SK-N-MC (cell line): ENCODE measurements around the gene DENND1B.

Experiments used
- DNase-seq: peaks from one replicate; pipeline ENCODE4 v3.0.0-alpha.2; 2011; ENCODE audit warnings: low read depth, low spot score
- H3K27ac ChIP-seq: fragments of 200-600 bp; sonication (generic); 2 replicates; pipeline ENCODE4 v1.5.1; 2016; ENCODE audit warnings: mixed run types
- H3K36me3 ChIP-seq: fragments of 200-600 bp; sonication (generic); 2 replicates; pipeline ENCODE4 v1.6.1; 2017; ENCODE audit warnings: antibody characterized with exemption, low read length, mixed read lengths; ENCODE audit not compliant: insufficient read depth
- H3K4me3 ChIP-seq: fragments of 200-600 bp; sonication (generic); 2 replicates; pipeline ENCODE4 v1.5.1; 2016
- H3K9ac ChIP-seq: fragments of 200-600 bp; sonication (generic); 2 replicates; pipeline ENCODE4 v1.8.0; 2017; ENCODE audit warnings: mixed run types, mixed read lengths; ENCODE audit not compliant: insufficient read length
- H3K9me3 ChIP-seq: fragments of 200-600 bp; sonication (generic); 2 replicates; pipeline ENCODE4 v1.6.1; 2017; ENCODE audit warnings: low read depth, mild to moderate bottlenecking, antibody characterized with exemption, low read length, moderate library complexity, mixed read lengths
- EZH2 ChIP-seq: fragments of 200-600 bp; sonication (generic); IDR thresholded peaks from one replicate; pipeline ENCODE4 v1.6.1; 2017; ENCODE audit warnings: antibody characterized with exemption
- FOXP2 ChIP-seq: optimal IDR thresholded peaks from 2 replicates; pipeline ENCODE3; 2011; ENCODE audit warnings: mild to moderate bottlenecking, moderate library complexity; ENCODE audit not compliant: insufficient read depth; ENCODE audit errors: extremely low read length, control extremely low read depth
- POLR2AphosphoS5 ChIP-seq: IDR thresholded peaks from 2 replicates; pipeline ENCODE4 v1.6.1; 2012; ENCODE audit warnings: mild to moderate bottlenecking, low read depth, low read length, borderline replicate concordance

The DENND1B gene

GRCh38 chr1:197787623-197788536, 12.6 kb upstream of the DENND1B start:
- Histone ChIP-seq H3K9me3 (no peaks in the 10 kb centered on the region), H3K4me3 (no peak overlapping the region), H3K9ac (no peak overlapping the region), H3K27ac (no peak overlapping the region), H3K36me3 (no peaks in the 10 kb centered on the region)
- no peak for DNase-seq
- TF ChIP-seq FOXP2: no peak
- no peak for TF ChIP-seq EZH2
- no peak for TF ChIP-seq POLR2AphosphoS5

GRCh38 chr1:197787056-197787455, 11.8 kb upstream of the DENND1B start:
- Histone ChIP-seq H3K36me3 (no peaks in the 10 kb centered on the region), H3K9me3 (no peaks in the 10 kb centered on the region), H3K9ac (no peak overlapping the region), H3K4me3 (no peak overlapping the region), H3K27ac (no peak overlapping the region)
- TF ChIP-seq POLR2AphosphoS5: no peak
- no peak for TF ChIP-seq FOXP2
- no peak for TF ChIP-seq EZH2
- no peak for DNase-seq

DNA sequence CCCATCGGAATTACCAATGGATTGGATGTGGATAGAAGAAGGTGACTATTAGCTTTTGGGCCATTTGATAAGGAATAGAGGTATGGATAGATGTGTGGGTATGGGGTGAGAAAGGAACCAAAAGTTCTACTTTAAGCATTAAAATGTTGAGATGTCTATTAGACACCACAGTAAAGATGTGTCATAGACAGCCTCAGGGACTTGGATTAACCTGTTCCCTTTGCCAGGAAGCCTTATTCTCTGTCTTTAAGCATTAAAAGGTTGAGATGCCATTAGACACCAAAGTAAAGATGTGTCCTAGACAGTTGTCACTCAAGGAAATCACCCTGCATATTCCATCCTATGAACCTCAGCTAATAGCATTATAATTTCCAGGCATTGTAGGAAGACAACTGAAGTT, 11.0 kb upstream of the DENND1B start:
- Histone ChIP-seq H3K9ac (no peak overlapping the region), H3K27ac (no peak overlapping the region)

DNA sequence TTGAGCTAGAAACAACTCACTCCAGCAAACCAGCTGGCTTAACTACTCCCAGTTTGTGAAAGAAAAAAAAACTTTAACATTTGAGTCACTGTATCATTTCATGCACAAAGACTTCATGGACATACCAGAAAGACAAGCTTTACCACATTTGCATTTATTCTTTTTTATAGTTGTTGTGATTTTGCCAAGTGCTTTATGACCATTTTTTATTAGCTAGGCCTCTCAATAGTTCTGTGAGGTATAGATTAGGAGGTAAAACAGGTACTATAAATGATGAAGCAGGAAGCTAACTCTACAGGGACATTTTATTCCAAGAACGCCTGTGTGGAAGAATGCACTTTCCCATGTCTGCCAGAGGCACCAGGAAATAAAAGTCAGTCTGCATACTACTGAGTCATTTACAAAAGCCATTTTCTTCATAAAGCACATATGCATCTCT, 8.2 kb upstream of the DENND1B start:
- H3K9ac ChIP-seq: no peak overlapping the region
- no peak for DNase-seq
- TF ChIP-seq FOXP2: no peak
- no peak for TF ChIP-seq POLR2AphosphoS5
- TF ChIP-seq EZH2: no peak
- H3K9me3 ChIP-seq: no peaks in the 10 kb centered on the region
- peak overlapping the region; percentile 18; the same call in 1 of the 2 replicates for H3K4me3 ChIP-seq
- H3K36me3 ChIP-seq: no peaks in the 10 kb centered on the region
- H3K27ac ChIP-seq: peak overlapping the region; percentile 87

More for the DNA sequence above, 11.0 kb upstream of the DENND1B start:
- DNase-seq: no peak
- Histone ChIP-seq H3K9me3 (no peaks in the 10 kb centered on the region), H3K4me3 (no peak overlapping the region), H3K36me3 (no peaks in the 10 kb centered on the region)
- TF ChIP-seq FOXP2 (no peak), POLR2AphosphoS5 (no peak), EZH2 (no peak)

DNA sequence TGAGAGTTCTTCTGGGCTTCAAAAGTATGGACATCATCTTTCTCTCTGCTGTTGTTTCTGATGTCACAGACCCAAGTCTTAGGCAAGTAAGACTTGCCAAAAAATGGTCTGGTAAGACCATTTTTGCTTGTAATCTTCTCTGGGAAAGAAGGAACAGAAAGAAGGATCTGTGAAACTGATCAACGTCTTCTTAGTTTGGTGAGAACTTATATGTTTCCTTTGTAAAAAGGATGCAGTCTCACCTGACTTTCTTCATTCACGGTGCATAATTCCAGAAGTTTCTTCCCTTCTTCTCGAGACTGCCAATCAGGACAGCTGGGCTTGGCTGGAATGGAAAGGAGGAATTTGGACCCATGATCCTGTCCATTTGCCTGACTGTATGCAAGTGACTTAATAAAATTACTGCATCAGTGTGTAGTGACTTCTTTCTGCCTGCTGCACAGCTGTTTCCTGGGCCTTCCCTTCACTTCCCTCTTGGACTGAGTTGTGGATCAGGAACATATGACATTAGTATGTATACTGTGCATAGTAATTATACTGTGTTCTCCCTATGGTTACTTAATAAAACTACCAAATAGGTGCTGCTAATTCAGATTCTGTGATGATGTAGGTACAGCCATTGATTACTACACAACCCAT, 7.6 kb upstream of the DENND1B start:
- H3K9me3 ChIP-seq: no peaks in the 10 kb centered on the region
- peak overlapping the region; percentile 18; the same call in 1 of the 2 replicates for H3K4me3 ChIP-seq
- DNase-seq: no peak
- TF ChIP-seq FOXP2 (no peak), POLR2AphosphoS5 (no peak), EZH2 (no peak)
- H3K9ac ChIP-seq: no peak overlapping the region
- H3K36me3 ChIP-seq: no peaks in the 10 kb centered on the region
- H3K27ac ChIP-seq: peak overlapping the region; percentile 87

GRCh38 chr1:197781968-197782721, 6.9 kb upstream of the DENND1B start:
- Histone ChIP-seq H3K9ac (no peak overlapping the region), H3K9me3 (no peaks in the 10 kb centered on the region), H3K4me3 (no peak overlapping the region), H3K36me3 (no peaks in the 10 kb centered on the region), H3K27ac (peak overlapping the region; percentile 87; the same call in 1 of the 2 replicates)
- TF ChIP-seq EZH2 (no peak), FOXP2 (no peak), POLR2AphosphoS5 (no peak)
- no peak for DNase-seq

GRCh38 chr1:197779921-197780320, 4.6 kb upstream of the DENND1B start:
- Histone ChIP-seq H3K9ac (no peak overlapping the region), H3K36me3 (no peaks in the 10 kb centered on the region), H3K4me3 (no peak overlapping the region), H3K9me3 (no peaks in the 10 kb centered on the region), H3K27ac (no peak overlapping the region)
- TF ChIP-seq POLR2AphosphoS5: no peak
- TF ChIP-seq FOXP2: no peak
- no peak for TF ChIP-seq EZH2
- DNase-seq: no peak

- DNase-seq: no peak
- no peak overlapping the region for H3K4me3 ChIP-seq
- TF ChIP-seq FOXP2: no peak
- no peak for TF ChIP-seq POLR2AphosphoS5
- no peak for TF ChIP-seq EZH2
- no peaks in the 10 kb centered on the region for H3K9me3 ChIP-seq
- no peak overlapping the region for H3K9ac ChIP-seq
- H3K27ac ChIP-seq: no peak overlapping the region
- H3K36me3 ChIP-seq: no peaks in the 10 kb centered on the region
These were observed 3.2 kb upstream of the DENND1B start for GRCh38 chr1:197778366-197778945.
